GM19193 (cell line): ENCODE results near the gene RUFY3.

Experiments
- POLR2A ChIP-seq: IDR thresholded peaks from 4 replicates; pipeline ENCODE4 v1.6.1; 2011; ENCODE audit not compliant: insufficient read depth, insufficient read length; ENCODE audit errors: extremely low read depth

The RUFY3 gene

DNA sequence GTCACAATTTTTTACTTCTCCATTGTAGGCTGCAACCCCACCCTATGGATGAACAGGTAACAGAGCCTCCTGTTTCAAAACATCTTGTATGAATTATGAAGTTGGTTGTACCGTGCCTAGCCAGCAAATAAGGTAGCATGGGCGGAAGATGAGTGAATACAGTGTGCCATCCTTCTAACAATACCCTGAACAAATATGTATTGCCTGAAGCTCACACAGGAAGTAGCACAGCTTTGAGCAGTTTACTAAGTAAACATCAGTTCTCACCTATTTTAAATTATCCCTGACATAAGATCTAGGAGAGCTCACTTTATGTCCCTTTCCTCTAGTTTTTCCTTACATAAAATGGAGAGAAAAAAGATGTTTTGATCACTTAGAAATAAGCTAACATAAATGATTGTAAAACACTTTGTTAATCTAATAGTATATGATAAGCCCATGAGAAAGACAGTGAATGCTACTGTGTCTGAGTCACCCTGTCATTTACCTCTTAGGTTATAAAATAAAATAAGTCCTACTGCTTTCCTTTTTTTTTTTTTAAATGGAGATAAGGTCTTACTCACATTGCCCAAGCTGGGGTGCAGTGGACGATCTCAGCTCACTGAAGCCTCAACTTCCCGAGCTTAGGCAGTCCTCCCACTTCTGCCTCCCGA, 81.3 kb downstream of the RUFY3 start:
- no peak for TF ChIP-seq POLR2A

DNA sequence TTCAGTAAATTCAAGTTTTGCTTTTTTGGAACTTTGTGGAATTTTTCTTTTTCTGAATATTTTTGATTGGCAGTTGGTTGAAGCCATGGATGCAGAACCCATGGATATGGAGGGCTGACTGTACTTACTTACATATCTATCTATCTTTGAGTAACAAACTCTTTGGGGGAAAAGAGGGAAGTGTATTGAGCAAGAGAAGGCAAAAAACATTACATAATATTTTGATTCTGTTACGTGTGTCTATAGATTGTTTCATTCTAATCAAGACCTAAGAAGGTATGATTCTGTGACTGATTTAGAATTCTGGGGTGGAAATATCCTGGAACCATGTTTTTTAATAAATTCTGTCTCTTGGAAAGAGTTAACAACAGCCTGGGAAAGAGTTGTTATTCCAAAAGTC, 86.4 kb downstream of the RUFY3 start:
- no peak for TF ChIP-seq POLR2A

GRCh38 chr4:70815370-70815769, 93.6 kb downstream of the RUFY3 start:
- no peak for TF ChIP-seq POLR2A

DNA sequence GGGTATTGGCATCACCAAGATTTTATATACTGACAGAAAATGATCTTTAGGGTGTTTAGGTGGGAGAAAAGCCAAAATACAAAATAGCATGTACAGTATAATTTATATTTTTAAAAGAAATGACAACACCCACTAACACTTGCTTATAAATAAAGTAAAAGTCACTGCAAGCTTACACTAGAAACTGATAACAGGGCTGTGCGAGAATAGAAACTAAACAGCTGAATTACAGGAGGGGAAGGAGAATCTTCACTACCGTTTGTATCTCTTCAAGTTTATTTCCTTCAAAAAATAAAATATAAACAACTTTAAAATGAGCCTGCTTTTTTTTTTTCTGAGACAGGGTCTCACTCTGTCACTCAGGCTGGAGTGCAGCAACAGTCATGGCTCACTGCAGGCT, 95.1 kb downstream of the RUFY3 start:
- no peak for TF ChIP-seq POLR2A

- no peak for TF ChIP-seq POLR2A
These were observed 96.5 kb downstream of the RUFY3 start for GRCh38 chr4:70818173-70818855.

DNA sequence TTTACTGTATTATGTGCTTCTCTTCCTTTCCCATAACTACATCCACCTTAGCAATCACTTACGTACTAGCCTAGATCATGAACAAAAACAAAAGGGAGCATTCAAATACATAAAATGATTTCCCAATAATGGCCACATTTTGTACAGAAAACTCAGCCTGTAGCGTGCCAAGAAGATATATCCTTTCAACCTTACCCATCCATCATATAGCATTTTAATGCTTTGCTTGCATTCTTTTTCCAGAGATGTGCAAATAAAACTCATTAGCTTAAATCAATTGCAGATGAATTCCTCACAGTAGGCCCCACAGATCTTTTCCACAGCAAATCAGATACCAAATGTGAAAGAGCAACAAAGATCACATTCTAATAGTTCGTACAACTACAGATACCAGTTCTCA, 97.2 kb downstream of the RUFY3 start:
- TF ChIP-seq POLR2A, result no peak

GRCh38 chr4:70829015-70829414, 107.3 kb downstream of the RUFY3 start:
- TF ChIP-seq POLR2A, result no peak

GRCh38 chr4:70829492-70829891, 107.7 kb downstream of the RUFY3 start:
- no peak for TF ChIP-seq POLR2A

- TF ChIP-seq POLR2A, result no peak
These were observed 108.3 kb downstream of the RUFY3 start for GRCh38 chr4:70830054-70830453.

- no peak for TF ChIP-seq POLR2A
These were observed 109.5 kb downstream of the RUFY3 start for GRCh38 chr4:70831293-70831692.

DNA sequence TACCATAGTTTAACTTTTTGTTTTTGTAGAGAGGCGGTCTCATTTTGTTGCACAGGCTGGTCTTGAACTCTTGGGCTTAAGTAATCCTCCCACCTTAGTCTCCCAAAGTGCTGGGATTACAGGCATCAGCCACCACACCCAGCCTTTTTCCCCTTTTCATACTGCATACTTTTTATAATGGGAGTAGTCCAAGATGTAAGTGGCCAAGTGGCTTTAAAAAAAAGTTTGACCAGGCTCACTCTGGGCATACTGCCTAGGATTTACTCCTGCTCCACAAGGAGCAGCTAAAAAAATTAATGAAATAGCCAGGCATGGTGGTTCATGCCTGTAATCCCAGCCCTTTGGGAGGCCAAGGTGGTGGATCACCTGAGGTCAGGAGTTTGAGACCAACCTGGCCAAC, 111.9 kb downstream of the RUFY3 start:
- TF ChIP-seq POLR2A, result no peak

- TF ChIP-seq POLR2A, result no peak
These were observed 114.3 kb downstream of the RUFY3 start for GRCh38 chr4:70836081-70836480.

- TF ChIP-seq POLR2A, result no peak
These were observed 116.4 kb downstream of the RUFY3 start for GRCh38 chr4:70838204-70838603.

DNA sequence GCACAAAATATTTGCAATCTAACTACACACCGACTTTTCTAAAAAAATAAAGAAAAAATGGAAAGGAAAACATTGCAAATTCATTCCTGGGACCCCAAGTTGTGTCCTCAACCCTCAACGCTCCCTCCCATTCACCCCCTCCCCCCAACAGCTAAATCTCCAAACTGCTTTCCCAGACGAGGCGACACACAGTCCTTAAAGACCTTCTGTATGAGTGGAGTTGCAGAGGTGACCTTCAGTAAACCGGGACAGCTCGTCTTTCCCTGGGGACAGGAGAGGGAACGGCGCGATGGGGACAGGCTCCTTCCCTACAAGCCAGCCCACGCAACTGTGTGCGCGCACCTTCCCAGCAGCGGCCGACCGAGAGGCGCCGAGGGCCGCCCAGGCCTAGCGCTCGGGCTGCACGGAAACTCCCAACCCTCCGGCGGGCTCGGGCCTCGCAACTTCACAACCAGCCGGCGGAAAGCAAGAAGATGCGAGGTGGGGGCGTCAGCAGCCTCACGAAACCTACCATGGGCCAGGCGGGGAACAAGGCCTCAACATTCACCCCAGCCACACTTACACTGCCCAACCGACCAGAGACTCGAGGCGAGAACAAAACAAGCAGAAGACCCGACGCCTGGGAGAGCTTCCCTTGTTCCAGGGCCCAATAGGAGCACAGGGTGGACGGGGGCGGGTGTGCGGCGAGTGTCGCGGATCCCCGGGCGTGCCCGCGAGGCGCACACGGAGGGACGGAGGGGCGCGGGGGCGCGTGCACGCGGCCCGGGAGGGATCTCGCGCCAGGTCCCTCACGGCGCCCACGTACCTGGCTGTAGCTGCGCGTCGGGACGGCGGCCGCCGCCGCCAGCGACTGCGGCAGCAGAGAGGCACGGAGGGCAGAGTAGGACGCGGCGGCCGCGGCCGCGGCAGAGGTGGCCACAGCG, 117.2 kb downstream of the RUFY3 start:
- TF ChIP-seq POLR2A, result no peak

- TF ChIP-seq POLR2A, result peak; percentile 86
These were observed 117.9 kb downstream of the RUFY3 start, which contains the start of gene GRSF1 for GRCh38 chr4:70839589-70840093. GRSF1 (minus strand) TSS chr4:70839890; CDS start chr4:70839827, 63 bp downstream.
